Measurements from ENCODE around the gene GLCE. TPM values are rescaled to one million over a fixed set of nuclear protein-coding genes. Genes with fewer than 3 reads are reported as not detected.

Gene GLCE
- total and polyA plus RNA-seq, 5 experiments from 2014 or later, result 5.2 to 8.3 (median 5.8) TPM

GRCh38 chr15:69303337-69304181, 143.1 kb downstream of the GLCE start:
- Mint-ChIP-seq H3K4me3 (no peak overlapping the region), H3K9me3 (peaks cover 0 to 2% (median 0%) of the 10 kb centered on the region in 9 donors), H3K27ac (no peak overlapping the region), H3K4me1 (peaks cover 2 to 6% (median 4%) of the 10 kb centered on the region in 4 donors), H3K36me3 (peaks cover 0 to 2% (median 0%) of the 10 kb centered on the region in 3 donors), H3K27me3 (peaks cover 11 to 87% (median 58%) of the 10 kb centered on the region in 5 donors)
- POLR2A ChIA-PET, result no interaction called here
- no peak for DNase-seq
- ATAC-seq, result no peak

- POLR2A ChIA-PET, result no interaction called here
- ATAC-seq (no peak), DNase-seq (no peak)
- Mint-ChIP-seq H3K27ac (no peak overlapping the region), H3K27me3 (peaks cover 13 to 93% (median 64%) of the 10 kb centered on the region in 5 donors), H3K36me3 (peaks cover 0 to 2% (median 0%) of the 10 kb centered on the region in 3 donors), H3K9me3 (peaks cover 0 to 2% (median 0%) of the 10 kb centered on the region in 9 donors), H3K4me1 (peaks cover 2 to 6% (median 3%) of the 10 kb centered on the region in 4 donors), H3K4me3 (no peak overlapping the region)
Measured at GRCh38 chr15:69304182-69304545, 143.7 kb downstream of the GLCE start.

GRCh38 chr15:69305204-69305931, 144.9 kb downstream of the GLCE start:
- Mint-ChIP-seq H3K9me3 (peaks cover 0 to 2% (median 0%) of the 10 kb centered on the region in 9 donors), H3K4me1 (no peaks in the 10 kb centered on the region), H3K4me3 (no peak overlapping the region), H3K27ac (peak overlapping the region in 1 of 10 donors; percentile 71), H3K36me3 (peaks cover 0 to 2% (median 0%) of the 10 kb centered on the region in 3 donors), H3K27me3 (peaks cover 13 to 84% (median 61%) of the 10 kb centered on the region in 5 donors)
- no peak for ATAC-seq
- POLR2A ChIA-PET, result no interaction called here
- DNase-seq, result no peak

GRCh38 chr15:69305933-69306568, 145.6 kb downstream of the GLCE start:
- Mint-ChIP-seq H3K27ac (no peak overlapping the region), H3K4me3 (no peak overlapping the region), H3K36me3 (no peaks in the 10 kb centered on the region), H3K9me3 (peaks cover 0 to 2% (median 0%) of the 10 kb centered on the region in 9 donors), H3K27me3 (peaks cover 13 to 77% (median 55%) of the 10 kb centered on the region in 5 donors), H3K4me1 (no peaks in the 10 kb centered on the region)
- ATAC-seq (no peak), DNase-seq (no peak)
- POLR2A ChIA-PET, result no interaction called here

GRCh38 chr15:69307939-69308338, 147.5 kb downstream of the GLCE start:
- DNase-seq (no peak), ATAC-seq (no peak)
- Mint-ChIP-seq H3K9me3 (no peaks in the 10 kb centered on the region), H3K4me1 (no peaks in the 10 kb centered on the region), H3K4me3 (no peak overlapping the region), H3K36me3 (no peaks in the 10 kb centered on the region), H3K27ac (no peak overlapping the region), H3K27me3 (peaks cover 10 to 59% (median 44%) of the 10 kb centered on the region in 5 donors)
- POLR2A ChIA-PET, result no interaction called here

GRCh38 chr15:69308949-69309348, 148.5 kb downstream of the GLCE start:
- Mint-ChIP-seq H3K27ac (peak overlapping the region in 1 of 10 donors; percentile 40), H3K4me1 (peaks cover 0 to 3% (median 0%) of the 10 kb centered on the region in 4 donors), H3K36me3 (no peaks in the 10 kb centered on the region), H3K9me3 (no peaks in the 10 kb centered on the region), H3K27me3 (peaks cover 10 to 49% (median 35%) of the 10 kb centered on the region in 5 donors), H3K4me3 (no peak overlapping the region)
- POLR2A ChIA-PET, result no interaction called here
- DNase-seq, result no peak
- ATAC-seq, result no peak

- peaks cover 0 to 3% (median 0%) of the 10 kb centered on the region in 4 donors for H3K4me1 Mint-ChIP-seq
- ATAC-seq (no peak), DNase-seq (no peak)
- peaks cover 7 to 29% (median 23%) of the 10 kb centered on the region in 5 donors for H3K27me3 Mint-ChIP-seq
- POLR2A ChIA-PET, result no interaction called here
- H3K9me3 Mint-ChIP-seq, result no peaks in the 10 kb centered on the region
- no peak overlapping the region for H3K27ac Mint-ChIP-seq
- no peak overlapping the region for H3K4me3 Mint-ChIP-seq
- no peaks in the 10 kb centered on the region for H3K36me3 Mint-ChIP-seq
Measured at GRCh38 chr15:69311319-69311721, 150.9 kb downstream of the GLCE start.

- Mint-ChIP-seq H3K27me3 (peaks cover 4 to 36% (median 14%) of the 10 kb centered on the region in 5 donors), H3K27ac (no peak overlapping the region), H3K4me3 (no peak overlapping the region), H3K36me3 (no peaks in the 10 kb centered on the region), H3K4me1 (peaks cover 0 to 3% (median 0%) of the 10 kb centered on the region in 4 donors), H3K9me3 (no peaks in the 10 kb centered on the region)
- POLR2A ChIA-PET, result no interaction called here
- DNase-seq (no peak), ATAC-seq (no peak)
Measured at GRCh38 chr15:69313432-69314000, 153.1 kb downstream of the GLCE start.

GRCh38 chr15:69314131-69314530, 153.7 kb downstream of the GLCE start:
- ATAC-seq (no peak), DNase-seq (no peak)
- Mint-ChIP-seq H3K4me3 (no peak overlapping the region), H3K27ac (no peak overlapping the region), H3K9me3 (no peaks in the 10 kb centered on the region), H3K4me1 (peaks cover 0 to 3% (median 0%) of the 10 kb centered on the region in 4 donors), H3K27me3 (peaks cover 2 to 30% (median 8%) of the 10 kb centered on the region in 5 donors), H3K36me3 (no peaks in the 10 kb centered on the region)
- POLR2A ChIA-PET, result no interaction called here

- ATAC-seq (no peak), DNase-seq (no peak)
- Mint-ChIP-seq H3K36me3 (no peaks in the 10 kb centered on the region), H3K4me3 (no peak overlapping the region), H3K27ac (no peak overlapping the region), H3K4me1 (peaks cover 0 to 3% (median 0%) of the 10 kb centered on the region in 4 donors), H3K9me3 (no peaks in the 10 kb centered on the region), H3K27me3 (peaks cover 0 to 28% (median 6%) of the 10 kb centered on the region in 5 donors)
- POLR2A ChIA-PET, result no interaction called here
Measured at GRCh38 chr15:69314736-69315135, 154.3 kb downstream of the GLCE start.

- no peak overlapping the region for H3K27ac Mint-ChIP-seq
- DNase-seq (no peak), ATAC-seq (no peak)
- no peaks in the 10 kb centered on the region for H3K36me3 Mint-ChIP-seq
- POLR2A ChIA-PET, result no interaction called here
- H3K27me3 Mint-ChIP-seq, result peaks cover 0 to 28% (median 5%) of the 10 kb centered on the region in 5 donors
- H3K4me1 Mint-ChIP-seq, result peaks cover 0 to 3% (median 0%) of the 10 kb centered on the region in 4 donors
- H3K9me3 Mint-ChIP-seq, result no peaks in the 10 kb centered on the region
- no peak overlapping the region for H3K4me3 Mint-ChIP-seq
Measured at GRCh38 chr15:69315402-69316110, 155.1 kb downstream of the GLCE start.

GRCh38 chr15:69316291-69316690, 155.9 kb downstream of the GLCE start:
- Mint-ChIP-seq H3K36me3 (no peaks in the 10 kb centered on the region), H3K9me3 (no peaks in the 10 kb centered on the region), H3K4me3 (no peak overlapping the region), H3K4me1 (peaks cover 0 to 3% (median 0%) of the 10 kb centered on the region in 4 donors), H3K27me3 (peaks cover 0 to 27% (median 5%) of the 10 kb centered on the region in 5 donors), H3K27ac (peak overlapping the region in 1 of 10 donors; percentile 25)
- no peak for DNase-seq
- POLR2A ChIA-PET, result no interaction called here
- no peak for ATAC-seq
